HepG2 (cell line): ENCODE measurements around the gene ENTPD5.

Source experiments
- CTCF ChIP-seq: sonication (generic); formaldehyde crosslinking; IDR thresholded peaks from 2 replicates; pipeline ENCODE4 v1.5.0; 2020; ENCODE audit warnings: mild to moderate bottlenecking, missing genetic modification reagents, moderate library complexity
- FOXM1 ChIP-seq: sonication (generic); formaldehyde crosslinking; IDR thresholded peaks from 2 replicates; pipeline ENCODE4 v1.5.0; 2020; ENCODE audit warnings: missing genetic modification reagents
- NFATC3 ChIP-seq: sonication (generic); formaldehyde crosslinking; IDR thresholded peaks from 2 replicates; pipeline ENCODE4 v1.5.1; 2020; ENCODE audit warnings: mild to moderate bottlenecking, missing genetic modification reagents
- NFRKB ChIP-seq: fragments of 450-650 bp; IDR thresholded peaks from 2 replicates; pipeline ENCODE4 v1.6.1; 2017
- NFYB ChIP-seq: sonication (generic); formaldehyde crosslinking; IDR thresholded peaks from 2 replicates; pipeline ENCODE4 v1.4.0; 2020; ENCODE audit warnings: missing genetic modification reagents
- U2AF1 ChIP-seq: fragments of 200-400 bp; formaldehyde crosslinking; optimal IDR thresholded peaks from 2 replicates; pipeline ENCODE3; 2017; ENCODE audit warnings: mild to moderate bottlenecking, low read depth, low read length
- ZNF251 ChIP-seq: sonication (generic); formaldehyde crosslinking; IDR thresholded peaks from 2 replicates; pipeline ENCODE4 v1.9.0; 2021; ENCODE audit warnings: mild to moderate bottlenecking, missing genetic modification reagents
- ZNF343 ChIP-seq: sonication (generic); formaldehyde crosslinking; IDR thresholded peaks from 2 replicates; pipeline ENCODE4 v1.4.0; 2020; ENCODE audit warnings: mild to moderate bottlenecking, missing genetic modification reagents

GRCh38 chr14:74015176-74015575 is 3.9 kb downstream of the ENTPD5 start:
- no peak for TF ChIP-seq NFYB
- no peak for TF ChIP-seq NFATC3 (CRISPR knock-in tag)
- no peak for TF ChIP-seq NFRKB
- no peak for TF ChIP-seq CTCF (CRISPR knock-in tag)
- no peak for TF ChIP-seq FOXM1
- TF ChIP-seq U2AF1, result no peak
- no peak for TF ChIP-seq ZNF343 (CRISPR knock-in tag)
- TF ChIP-seq ZNF251 (CRISPR knock-in tag), result no peak
